ENCODE data around the gene NEK8.
A peak's percentile ranks its signal among the peaks of the same experiment; 100 is the strongest.

Gene NEK8

GRCh38 chr17:28737770-28738679 is 9.4 kb downstream of the NEK8 start:
- Mint-ChIP-seq H3K36me3 (ENCODE audit: insufficient read depth) (peaks cover 1% of the 10 kb centered on the region), H3K27ac (ENCODE audit: low read depth) (peak overlapping the region; percentile 64), H3K27me3 (no peaks in the 10 kb centered on the region), H3K9me3 (no peaks in the 10 kb centered on the region), H3K4me1 (peaks cover 11% of the 10 kb centered on the region), H3K4me3 (no peak overlapping the region)
- ATAC-seq (replicated peaks; ENCODE audit: extremely low read depth, poor library complexity, severe bottlenecking) (peak; percentile 35), DNase-seq (ENCODE audit: low spot score in 2 of 2) (no peak)

- no peak overlapping the region for H3K4me3 Mint-ChIP-seq
- H3K27me3 Mint-ChIP-seq = no peaks in the 10 kb centered on the region
- H3K9me3 Mint-ChIP-seq = no peaks in the 10 kb centered on the region
- peak; percentile 42 for ATAC-seq (replicated peaks; ENCODE audit: extremely low read depth, poor library complexity, severe bottlenecking)
- peak overlapping the region; percentile 64 for H3K27ac Mint-ChIP-seq (ENCODE audit: low read depth)
- H3K36me3 Mint-ChIP-seq (ENCODE audit: insufficient read depth) = peaks cover 3% of the 10 kb centered on the region
- DNase-seq (ENCODE audit: low spot score in 2 of 2) = no peak
- H3K4me1 Mint-ChIP-seq = peaks cover 11% of the 10 kb centered on the region
These were observed 10.2 kb downstream of the NEK8 start for GRCh38 chr17:28738680-28739384.

GRCh38 chr17:28740406-28741357 is 12.1 kb downstream of the NEK8 start:
- Mint-ChIP-seq H3K4me1 (peaks cover 24% of the 10 kb centered on the region), H3K4me3 (no peak overlapping the region), H3K36me3 (ENCODE audit: insufficient read depth) (peaks cover 11% of the 10 kb centered on the region), H3K9me3 (no peaks in the 10 kb centered on the region), H3K27me3 (no peaks in the 10 kb centered on the region), H3K27ac (ENCODE audit: low read depth) (no peak overlapping the region)
- DNase-seq (ENCODE audit: low spot score in 2 of 2) (no peak), ATAC-seq (replicated peaks; ENCODE audit: extremely low read depth, poor library complexity, severe bottlenecking) (no peak)

- DNase-seq (ENCODE audit: low spot score in 2 of 2) (no peak), ATAC-seq (replicated peaks; ENCODE audit: extremely low read depth, poor library complexity, severe bottlenecking) (no peak)
- Mint-ChIP-seq H3K36me3 (ENCODE audit: insufficient read depth) (peaks cover 13% of the 10 kb centered on the region), H3K27ac (ENCODE audit: low read depth) (no peak overlapping the region), H3K9me3 (no peaks in the 10 kb centered on the region), H3K4me3 (peak overlapping the region; percentile 60), H3K27me3 (no peaks in the 10 kb centered on the region), H3K4me1 (peaks cover 31% of the 10 kb centered on the region)
These were observed 13.1 kb downstream of the NEK8 start for GRCh38 chr17:28741358-28742349.

GRCh38 chr17:28743243-28744103 is 14.9 kb downstream of the NEK8 start, which contains the start of gene TRAF4:
Gene TRAF4, plus strand, starts transcription at chr17:28744011. Its CDS starts 102 bp downstream, at chr17:28744113.
- DNase-seq (ENCODE audit: low spot score in 2 of 2) (peak; percentile 47 to 48), ATAC-seq (replicated peaks; ENCODE audit: extremely low read depth, poor library complexity, severe bottlenecking) (peak; percentile 91)
- Mint-ChIP-seq H3K27ac (ENCODE audit: low read depth) (peak within 1 kb of the TSS; percentile 86), H3K4me1 (peaks cover 29% of the 10 kb centered on the region), H3K4me3 (peak within 1 kb of the TSS; percentile 80), H3K36me3 (ENCODE audit: insufficient read depth) (peaks cover 13% of the 10 kb centered on the region), H3K9me3 (no peaks in the 10 kb centered on the region), H3K27me3 (no peaks in the 10 kb centered on the region)

- Mint-ChIP-seq H3K4me1 (peaks cover 22% of the 10 kb centered on the region), H3K27ac (ENCODE audit: low read depth) (peak overlapping the region; percentile 86), H3K27me3 (no peaks in the 10 kb centered on the region), H3K9me3 (no peaks in the 10 kb centered on the region), H3K4me3 (peak overlapping the region; percentile 80), H3K36me3 (ENCODE audit: insufficient read depth) (peaks cover 15% of the 10 kb centered on the region)
- ATAC-seq (replicated peaks; ENCODE audit: extremely low read depth, poor library complexity, severe bottlenecking) (peak; percentile 35), DNase-seq (ENCODE audit: low spot score in 2 of 2) (no peak)
These were observed 15.8 kb downstream of the NEK8 start for GRCh38 chr17:28744104-28744971.

- no peaks in the 10 kb centered on the region for H3K9me3 Mint-ChIP-seq
- peak overlapping the region; percentile 80 for H3K4me3 Mint-ChIP-seq
- peak overlapping the region; percentile 86 for H3K27ac Mint-ChIP-seq (ENCODE audit: low read depth)
- DNase-seq (ENCODE audit: low spot score in 2 of 2) = no peak
- peaks cover 15% of the 10 kb centered on the region for H3K36me3 Mint-ChIP-seq (ENCODE audit: insufficient read depth)
- ATAC-seq (replicated peaks; ENCODE audit: extremely low read depth, poor library complexity, severe bottlenecking) = no peak
- no peaks in the 10 kb centered on the region for H3K27me3 Mint-ChIP-seq
- peaks cover 21% of the 10 kb centered on the region for H3K4me1 Mint-ChIP-seq
These were observed 16.6 kb downstream of the NEK8 start for GRCh38 chr17:28744972-28745785.

GRCh38 chr17:28745786-28746411 is 17.3 kb downstream of the NEK8 start:
- DNase-seq (ENCODE audit: low spot score in 2 of 2) (no peak), ATAC-seq (replicated peaks; ENCODE audit: extremely low read depth, poor library complexity, severe bottlenecking) (no peak)
- H3K27me3 Mint-ChIP-seq = no peaks in the 10 kb centered on the region
- peaks cover 21% of the 10 kb centered on the region for H3K4me1 Mint-ChIP-seq
- H3K9me3 Mint-ChIP-seq = no peaks in the 10 kb centered on the region
- H3K27ac Mint-ChIP-seq (ENCODE audit: low read depth) = peak overlapping the region; percentile 86
- H3K4me3 Mint-ChIP-seq = peak overlapping the region; percentile 80
- peaks cover 15% of the 10 kb centered on the region for H3K36me3 Mint-ChIP-seq (ENCODE audit: insufficient read depth)

- no peaks in the 10 kb centered on the region for H3K9me3 Mint-ChIP-seq
- peaks cover 21% of the 10 kb centered on the region for H3K4me1 Mint-ChIP-seq
- H3K27ac Mint-ChIP-seq (ENCODE audit: low read depth) = no peak overlapping the region
- DNase-seq (ENCODE audit: low spot score in 2 of 2) = no peak
- H3K36me3 Mint-ChIP-seq (ENCODE audit: insufficient read depth) = peaks cover 16% of the 10 kb centered on the region
- H3K4me3 Mint-ChIP-seq = peak overlapping the region; percentile 34
- H3K27me3 Mint-ChIP-seq = no peaks in the 10 kb centered on the region
- ATAC-seq (replicated peaks; ENCODE audit: extremely low read depth, poor library complexity, severe bottlenecking) = no peak
These were observed 18.0 kb downstream of the NEK8 start for GRCh38 chr17:28746611-28747050.

All from central memory CD8-positive, alpha-beta T cell (primary cell).